Measurements from ENCODE around the gene PDE4D.

DNA sequence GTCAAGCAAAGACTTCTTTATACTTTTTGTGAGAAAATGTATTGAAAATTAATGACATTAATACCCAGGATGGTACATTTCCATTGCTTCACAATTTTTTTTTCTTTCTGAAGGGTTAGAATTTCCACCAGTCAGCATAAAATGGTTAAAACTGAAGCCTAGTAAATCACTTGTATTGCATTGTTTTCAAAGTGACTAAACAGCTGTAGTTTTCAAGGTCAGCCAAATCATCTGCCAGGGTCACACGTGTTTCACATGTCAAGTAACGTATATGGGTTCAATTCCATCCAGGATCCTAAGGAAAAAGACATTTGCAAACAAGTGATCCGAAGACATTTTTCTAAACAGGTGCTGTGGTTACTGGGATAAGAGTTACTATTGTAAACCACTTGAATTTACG lies 736.5 kb downstream of the PDE4D start:
- TF ChIP-seq, protein P1, sequence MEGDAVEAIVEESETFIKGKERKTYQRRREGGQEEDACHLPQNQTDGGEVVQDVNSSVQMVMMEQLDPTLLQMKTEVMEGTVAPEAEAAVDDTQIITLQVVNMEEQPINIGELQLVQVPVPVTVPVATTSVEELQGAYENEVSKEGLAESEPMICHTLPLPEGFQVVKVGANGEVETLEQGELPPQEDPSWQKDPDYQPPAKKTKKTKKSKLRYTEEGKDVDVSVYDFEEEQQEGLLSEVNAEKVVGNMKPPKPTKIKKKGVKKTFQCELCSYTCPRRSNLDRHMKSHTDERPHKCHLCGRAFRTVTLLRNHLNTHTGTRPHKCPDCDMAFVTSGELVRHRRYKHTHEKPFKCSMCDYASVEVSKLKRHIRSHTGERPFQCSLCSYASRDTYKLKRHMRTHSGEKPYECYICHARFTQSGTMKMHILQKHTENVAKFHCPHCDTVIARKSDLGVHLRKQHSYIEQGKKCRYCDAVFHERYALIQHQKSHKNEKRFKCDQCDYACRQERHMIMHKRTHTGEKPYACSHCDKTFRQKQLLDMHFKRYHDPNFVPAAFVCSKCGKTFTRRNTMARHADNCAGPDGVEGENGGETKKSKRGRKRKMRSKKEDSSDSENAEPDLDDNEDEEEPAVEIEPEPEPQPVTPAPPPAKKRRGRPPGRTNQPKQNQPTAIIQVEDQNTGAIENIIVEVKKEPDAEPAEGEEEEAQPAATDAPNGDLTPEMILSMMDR (conservative IDR thresholded peaks at IDR 0.05; ENCODE audit: low read depth, low read length): no peak
- TF ChIP-seq EZH2 (IDR thresholded peaks at IDR 0.05; ENCODE audit: borderline replicate concordance, low read depth, low read length, poor library complexity, severe bottlenecking): no peak
